Measurements from ENCODE around the gene TMEM178A.

- TF ChIP-seq, protein P1, sequence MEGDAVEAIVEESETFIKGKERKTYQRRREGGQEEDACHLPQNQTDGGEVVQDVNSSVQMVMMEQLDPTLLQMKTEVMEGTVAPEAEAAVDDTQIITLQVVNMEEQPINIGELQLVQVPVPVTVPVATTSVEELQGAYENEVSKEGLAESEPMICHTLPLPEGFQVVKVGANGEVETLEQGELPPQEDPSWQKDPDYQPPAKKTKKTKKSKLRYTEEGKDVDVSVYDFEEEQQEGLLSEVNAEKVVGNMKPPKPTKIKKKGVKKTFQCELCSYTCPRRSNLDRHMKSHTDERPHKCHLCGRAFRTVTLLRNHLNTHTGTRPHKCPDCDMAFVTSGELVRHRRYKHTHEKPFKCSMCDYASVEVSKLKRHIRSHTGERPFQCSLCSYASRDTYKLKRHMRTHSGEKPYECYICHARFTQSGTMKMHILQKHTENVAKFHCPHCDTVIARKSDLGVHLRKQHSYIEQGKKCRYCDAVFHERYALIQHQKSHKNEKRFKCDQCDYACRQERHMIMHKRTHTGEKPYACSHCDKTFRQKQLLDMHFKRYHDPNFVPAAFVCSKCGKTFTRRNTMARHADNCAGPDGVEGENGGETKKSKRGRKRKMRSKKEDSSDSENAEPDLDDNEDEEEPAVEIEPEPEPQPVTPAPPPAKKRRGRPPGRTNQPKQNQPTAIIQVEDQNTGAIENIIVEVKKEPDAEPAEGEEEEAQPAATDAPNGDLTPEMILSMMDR (IDR thresholded peaks at IDR 0.05; ENCODE audit: insufficient read depth, low read depth, low read length), result no peak
- TF ChIP-seq EZH2 (IDR thresholded peaks at IDR 0.05; ENCODE audit: insufficient read depth, low read length), result no peak
Observed at GRCh38 chr2:39688181-39688580, 22.5 kb downstream of the TMEM178A start.
